ENCODE measurements around the gene CACNA1H.
"Not testable (repeated sequence)": the region's sequence is repeated elsewhere in the genome, so short reads cannot be mapped to it uniquely, and the experiment has no call there.

Gene CACNA1H

GRCh38 chr16:1175566-1176279 is 22.8 kb downstream of the CACNA1H start:
- no peak for DNase-seq (ENCODE audit: low spot score)

DNA sequence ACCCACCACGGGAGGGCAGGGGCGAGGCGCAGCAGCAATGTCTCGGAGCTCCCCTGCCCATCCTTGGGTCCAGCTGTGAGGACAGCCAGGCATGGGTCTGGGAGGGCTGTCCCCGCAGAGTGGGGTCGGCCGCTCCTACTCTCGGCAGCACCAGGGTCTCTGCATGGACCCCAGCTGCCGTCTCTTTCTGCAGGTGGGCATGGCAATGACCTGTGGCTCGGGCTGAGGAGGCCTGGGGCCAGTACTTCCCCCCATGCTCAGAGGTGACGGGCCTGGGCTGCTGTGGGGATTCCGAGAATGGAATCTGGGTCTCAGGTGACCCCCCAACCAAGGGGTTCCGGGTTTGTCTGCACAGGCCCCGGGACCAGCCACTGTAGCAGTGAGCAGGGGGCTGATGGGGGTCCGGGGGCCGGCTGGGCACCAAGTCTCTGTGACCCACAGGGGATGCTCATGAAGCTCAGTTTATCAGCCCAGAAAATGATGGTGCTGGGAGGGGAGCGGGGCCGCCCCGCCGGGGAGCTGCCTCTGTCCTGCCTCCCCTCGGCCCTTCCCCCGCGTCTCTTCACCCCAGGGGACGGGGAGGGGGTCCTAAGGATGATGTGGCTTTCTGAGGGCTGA is 23.5 kb downstream of the CACNA1H start:
- DNase-seq (ENCODE audit: low spot score) = no peak

DNA sequence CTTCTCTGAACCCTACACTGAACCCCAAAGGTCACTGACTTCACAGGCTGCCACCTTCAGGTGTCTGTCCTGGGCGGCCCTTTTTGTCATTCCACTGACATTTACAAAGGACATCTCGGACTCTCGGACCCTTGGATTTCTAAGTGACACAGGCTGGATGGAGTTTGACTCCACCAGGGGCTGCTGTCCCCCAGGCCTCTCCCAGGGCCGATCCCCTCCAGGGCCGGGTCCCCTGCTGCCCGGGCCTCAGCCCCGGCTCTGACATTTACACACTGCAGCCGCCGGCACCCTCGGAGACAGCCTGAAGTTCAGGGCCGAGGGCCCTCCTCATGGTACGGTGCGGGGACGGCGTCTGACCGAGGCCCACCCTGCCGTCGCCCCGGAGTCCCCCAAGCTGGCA is 24.1 kb downstream of the CACNA1H start:
- DNase-seq (ENCODE audit: low spot score) = no peak

DNA sequence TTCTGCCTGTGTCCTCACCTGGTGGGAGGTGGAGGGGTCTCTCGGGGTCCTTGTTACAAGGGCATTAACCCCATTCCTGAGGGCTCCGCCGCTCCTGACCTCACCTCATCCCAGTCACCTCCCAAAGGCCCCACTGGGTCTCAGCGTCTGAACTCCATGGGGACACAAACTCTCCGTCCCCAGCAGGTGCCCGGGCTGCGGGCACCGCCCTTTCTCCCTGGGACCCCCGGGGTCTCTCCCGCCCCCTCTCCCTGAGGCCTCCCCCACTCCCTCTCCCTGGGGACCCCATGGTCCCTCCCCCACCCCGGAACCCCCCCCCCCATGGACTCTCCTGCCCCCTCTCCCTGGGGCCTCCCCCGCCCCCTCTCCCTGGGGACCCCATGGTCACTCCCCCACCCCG is 24.8 kb downstream of the CACNA1H start:
- DNase-seq (ENCODE audit: low spot score) = no peak

DNA sequence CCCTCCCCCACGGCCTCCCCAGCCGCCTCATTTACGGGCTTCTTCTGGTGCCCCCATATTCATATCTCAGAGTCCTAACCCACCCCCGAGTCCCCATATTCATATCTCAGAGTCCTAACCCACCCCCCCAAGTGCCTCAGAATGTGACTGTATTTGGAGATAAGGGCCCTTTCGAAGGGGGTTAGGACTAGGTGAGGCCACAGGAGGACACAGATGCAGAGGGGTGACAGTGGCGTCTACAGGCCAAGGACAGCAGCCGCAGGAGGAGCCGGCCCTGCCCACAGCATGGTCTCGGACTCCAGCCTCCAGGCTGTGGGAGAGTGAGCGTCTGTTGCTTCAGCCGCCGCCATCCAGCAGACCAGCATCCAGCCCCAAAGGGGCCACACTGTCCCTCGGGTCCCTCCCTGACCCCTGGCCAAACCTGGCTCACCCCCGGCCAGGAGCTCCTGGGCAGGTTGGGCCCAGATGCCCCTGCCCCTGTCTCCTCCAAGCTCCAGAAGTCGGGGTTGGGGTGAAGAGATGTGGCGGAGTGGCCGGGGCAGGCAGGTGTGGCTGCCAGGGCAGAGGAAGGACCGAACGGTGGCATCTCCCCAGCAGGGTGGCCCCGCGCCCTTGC is 25.5 kb downstream of the CACNA1H start:
- no peak for DNase-seq (ENCODE audit: low spot score)

GRCh38 chr16:1180549-1181403 is 27.9 kb downstream of the CACNA1H start:
- DNase-seq (ENCODE audit: low spot score) = no peak

DNA sequence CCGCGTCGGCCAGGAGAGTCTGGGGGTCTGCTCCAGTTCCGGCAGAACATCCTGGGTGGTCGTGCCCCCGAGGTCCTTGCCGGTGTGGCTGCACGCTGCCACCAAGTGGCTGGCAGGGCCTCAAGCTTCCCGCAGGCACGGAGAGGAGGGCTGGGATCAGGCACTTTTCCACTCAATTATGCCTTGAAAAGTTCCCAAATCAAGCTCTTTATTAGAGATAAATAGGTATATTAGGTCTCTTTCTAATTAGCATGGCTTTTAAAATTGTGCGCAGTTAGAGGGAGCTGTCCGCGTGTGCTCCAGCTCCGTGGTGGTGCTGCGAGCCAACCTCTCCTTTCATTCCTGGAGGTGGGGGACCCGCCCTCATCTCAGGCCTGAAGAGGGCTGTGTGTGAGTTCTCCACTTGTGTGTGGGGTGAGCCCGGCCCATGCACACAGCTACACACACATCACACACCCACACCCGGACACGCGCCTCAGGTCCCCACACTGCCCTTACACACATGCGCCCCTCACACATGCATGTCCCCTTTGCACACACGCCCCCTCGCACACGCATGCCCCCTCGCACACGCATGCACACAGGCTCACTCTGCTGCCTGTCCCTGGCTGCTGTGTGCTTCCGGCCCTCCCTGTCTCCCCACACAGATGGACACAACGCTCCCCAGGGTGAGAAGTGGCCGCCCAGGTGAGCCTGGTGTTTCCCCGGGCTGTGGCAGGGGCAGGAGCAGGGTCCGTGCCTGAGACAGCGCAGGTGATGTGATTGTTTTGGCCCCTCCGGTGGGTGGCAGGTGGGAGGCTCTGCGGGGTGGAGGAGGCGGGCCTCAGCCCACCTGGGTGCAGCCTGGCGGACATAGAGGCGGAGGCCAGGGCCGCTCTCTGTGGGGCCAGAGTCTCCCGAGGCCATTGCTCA is 28.8 kb downstream of the CACNA1H start:
- DNase-seq (ENCODE audit: low spot score) = no peak

DNA sequence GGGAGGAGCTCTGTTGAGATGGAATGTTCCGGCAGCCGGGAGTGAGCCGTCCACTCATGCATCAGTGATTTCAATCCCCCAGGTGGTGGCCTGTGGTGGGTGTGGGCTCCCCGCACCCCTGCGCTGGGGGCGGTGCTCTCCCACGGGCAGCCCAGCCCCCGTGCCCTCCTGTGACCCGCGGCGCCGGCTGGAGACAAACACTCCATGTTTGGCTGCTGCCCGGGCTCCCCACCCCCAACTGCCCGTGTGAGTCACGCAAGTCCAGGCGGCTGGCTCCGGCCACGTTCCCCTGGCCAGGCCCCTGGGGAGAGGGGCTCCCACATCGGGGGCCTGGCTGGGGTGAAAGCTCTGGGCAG is 29.4 kb downstream of the CACNA1H start:
- DNase-seq (ENCODE audit: low spot score) = no peak

DNA sequence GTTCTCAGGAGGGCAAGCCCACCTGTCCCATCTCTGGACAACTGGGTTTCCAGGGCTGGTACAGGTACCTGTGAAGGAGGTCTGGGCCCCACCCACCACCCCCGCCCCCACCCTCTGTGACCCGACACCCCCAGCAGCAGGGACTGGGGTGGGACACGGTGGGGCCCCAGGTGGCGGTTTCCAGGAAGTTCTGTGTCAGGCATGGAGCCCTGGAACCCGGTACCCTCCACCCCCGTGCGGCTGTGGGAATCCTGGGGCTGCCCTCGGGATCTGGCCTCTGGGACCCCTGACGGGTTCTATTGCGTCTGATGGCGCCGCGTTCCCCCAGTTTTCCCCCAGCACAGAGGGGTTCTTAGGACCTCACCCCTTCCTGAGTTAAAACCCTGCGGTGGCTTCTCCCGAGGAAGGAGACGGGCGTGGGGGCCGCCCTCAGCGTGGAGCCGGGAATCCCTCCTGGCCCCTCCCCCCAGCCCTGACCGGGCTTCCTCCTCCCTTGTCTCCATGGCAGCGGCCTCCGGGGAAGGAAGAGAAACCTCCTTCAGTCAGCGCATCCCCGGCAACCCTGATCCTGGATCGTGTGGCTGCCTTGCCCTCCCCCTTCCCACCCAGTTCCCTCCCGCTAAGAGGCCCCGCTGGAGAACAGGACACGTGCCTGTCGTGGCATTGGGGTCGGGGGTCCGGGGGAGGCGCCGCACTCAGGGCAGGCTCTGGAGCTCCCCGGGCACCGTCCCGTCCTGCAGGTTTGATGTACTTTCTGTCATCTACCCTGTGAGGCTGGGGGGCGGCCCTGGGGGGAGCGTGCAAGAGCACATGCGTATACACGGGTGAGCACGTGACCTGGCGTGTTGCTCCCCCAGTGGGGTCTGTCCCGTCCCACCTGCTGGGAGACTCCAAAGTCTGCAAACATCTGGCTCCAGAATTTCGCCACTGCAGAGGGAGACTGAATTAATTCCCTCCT is 30.3 kb downstream of the CACNA1H start:
- no peak for DNase-seq (ENCODE audit: low spot score)

GRCh38 chr16:1184156-1184868 is 31.4 kb downstream of the CACNA1H start:
- DNase-seq (ENCODE audit: low spot score) = no peak

- DNase-seq (ENCODE audit: low spot score) = no peak
Measured at GRCh38 chr16:1184980-1185379, 32.1 kb downstream of the CACNA1H start.

DNA sequence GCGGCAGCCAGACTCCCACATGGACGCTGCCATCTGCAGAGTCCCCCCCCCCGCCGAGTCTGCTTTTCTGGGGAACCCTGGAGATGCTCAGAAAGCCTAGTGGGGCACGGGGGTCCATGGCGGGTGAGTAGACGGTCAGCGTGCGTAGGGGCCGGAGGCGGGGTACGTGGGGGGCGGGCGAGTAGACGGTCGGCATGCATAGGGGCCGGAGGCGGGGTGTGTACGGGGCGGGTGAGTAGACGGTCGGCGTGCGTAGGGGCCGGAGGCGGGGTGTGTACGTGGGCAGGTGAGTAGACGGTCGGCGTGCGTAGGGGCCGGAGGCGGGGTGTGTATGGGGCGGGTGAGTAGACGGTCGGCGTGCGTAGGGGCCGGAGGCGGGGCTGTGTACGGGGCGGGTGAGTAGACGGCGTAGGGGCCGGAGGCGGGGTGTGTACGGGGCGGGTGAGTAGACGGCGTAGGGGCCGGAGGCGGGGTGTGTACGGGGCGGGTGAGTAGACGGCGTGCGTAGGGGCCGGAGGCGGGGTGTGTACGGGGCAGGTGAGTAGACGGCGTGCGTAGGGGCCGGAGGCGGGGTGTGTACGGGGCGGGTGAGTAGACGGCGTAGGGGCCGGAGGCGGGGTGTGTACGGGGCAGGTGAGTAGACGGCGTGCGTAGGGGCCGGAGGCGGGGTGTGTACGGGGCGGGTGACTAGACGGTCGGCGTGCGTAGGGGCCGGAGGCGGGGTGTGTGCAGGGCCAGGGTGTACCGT is 32.7 kb downstream of the CACNA1H start:
- DNase-seq (ENCODE audit: low spot score) = not testable (repeated sequence)

DNA sequence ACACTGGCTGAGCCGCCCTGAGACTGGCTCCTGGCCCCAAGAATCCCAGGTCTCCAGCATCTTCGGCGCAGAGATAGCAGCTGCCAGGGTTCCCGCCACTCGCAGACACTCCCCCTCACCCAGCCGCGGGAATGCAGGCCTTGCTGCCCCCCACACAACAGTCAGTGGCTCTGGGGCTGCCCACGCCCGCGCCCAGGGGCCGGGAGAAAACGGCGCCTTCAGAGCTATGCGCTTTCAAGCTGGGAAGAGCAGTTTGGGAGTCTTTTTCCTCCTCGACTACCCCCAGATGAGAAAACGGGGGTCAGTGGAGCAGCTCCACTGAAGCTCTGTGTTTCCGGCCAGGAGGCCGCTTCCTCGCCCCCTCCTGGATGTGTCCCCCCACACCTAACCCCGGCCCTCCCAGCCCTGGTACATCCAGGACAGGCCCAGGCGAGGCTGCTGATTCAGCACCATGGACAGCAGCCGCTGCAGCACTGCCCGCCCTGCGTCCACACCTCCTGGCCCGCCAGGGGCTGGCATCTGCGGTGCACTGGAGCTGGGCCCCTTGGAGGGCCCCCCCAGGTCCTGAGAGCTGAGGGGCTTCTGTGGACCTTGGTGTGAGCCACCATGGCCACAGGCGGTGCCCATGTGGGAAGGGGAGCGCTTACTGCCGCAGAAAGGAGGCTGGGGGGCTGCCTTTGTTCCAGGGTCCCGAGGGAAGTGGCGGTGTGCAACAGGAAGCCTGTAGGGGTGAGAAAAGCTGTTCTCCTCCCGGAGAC is 35.7 kb downstream of the CACNA1H start:
- peak; percentile 17 for DNase-seq (ENCODE audit: low spot score)

DNA sequence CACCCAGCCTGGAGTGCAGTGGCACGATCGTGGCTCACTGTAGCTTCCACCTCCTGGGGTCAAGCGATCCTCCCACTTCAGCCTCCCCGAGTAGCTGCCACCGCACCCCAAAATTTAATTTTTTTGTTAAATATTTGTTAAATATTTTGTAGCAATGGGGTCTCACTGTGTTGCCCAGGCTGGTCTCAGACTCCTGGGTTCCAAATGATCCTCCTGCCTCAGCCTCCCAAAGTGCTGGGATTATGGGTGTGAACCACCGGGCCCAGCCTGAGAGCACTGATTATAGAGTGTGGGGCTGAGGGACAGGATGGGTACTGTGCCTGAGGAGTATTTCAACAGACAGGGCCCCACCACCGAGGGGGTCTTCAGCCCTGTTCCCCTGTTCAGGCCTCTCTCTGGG is 36.5 kb downstream of the CACNA1H start:
- no peak for DNase-seq (ENCODE audit: low spot score)

GRCh38 chr16:1190789-1191188 is 37.9 kb downstream of the CACNA1H start:
- not testable (repeated sequence) for DNase-seq (ENCODE audit: low spot score)

DNA sequence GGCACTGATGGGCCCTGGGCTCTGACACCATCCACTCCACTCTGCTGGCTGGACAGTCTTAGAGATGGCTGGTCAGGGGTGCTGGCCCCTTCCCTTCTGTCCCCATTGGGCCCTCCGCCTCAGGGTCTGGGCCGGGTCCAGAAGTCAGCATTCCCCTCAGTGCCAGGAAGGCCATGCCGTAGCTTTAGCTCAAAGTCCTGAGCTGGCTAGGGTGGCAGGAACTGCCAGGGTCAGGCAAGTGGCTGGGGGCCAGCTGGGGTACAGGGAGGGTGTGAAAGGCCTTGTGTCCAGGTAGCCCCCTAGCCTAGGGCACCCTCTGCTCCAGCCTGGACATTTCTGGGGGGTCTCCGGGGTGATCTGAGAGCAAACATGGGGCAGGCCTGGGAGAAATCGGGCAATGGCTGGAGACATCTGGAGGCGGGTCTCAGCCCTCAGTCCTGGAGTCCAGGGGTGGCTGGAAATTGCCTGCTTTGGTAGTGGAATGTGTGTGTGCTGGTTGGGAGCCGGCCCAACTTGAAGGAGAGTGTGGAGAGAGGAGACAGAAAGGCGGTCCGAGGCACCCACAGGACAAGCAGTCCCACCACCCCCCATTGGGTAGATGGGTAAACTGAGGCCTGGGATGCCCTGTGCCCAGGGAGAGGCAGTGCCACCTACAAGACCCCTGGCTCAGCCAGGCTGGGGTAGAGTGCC is 39.6 kb downstream of the CACNA1H start:
- no peak for DNase-seq (ENCODE audit: low spot score)

GRCh38 chr16:1193143-1193824 is 40.4 kb downstream of the CACNA1H start:
- DNase-seq (ENCODE audit: low spot score) = no peak

Measured in CD4-positive, alpha-beta T cell treated with Interleukin-2 at 100 ng/mL for 4 hours (primary cell).